HepG2 (cell line): ENCODE data around the gene CSF3R. TPM values are rescaled to one million over a fixed set of nuclear protein-coding genes. Genes with fewer than 3 reads are reported as not detected.

Experiments used
- CSRNP1 ChIP-seq: sonication (generic); formaldehyde crosslinking; IDR thresholded peaks from 2 replicates; pipeline ENCODE4 v1.8.1; 2023; ENCODE audit warnings: mild to moderate bottlenecking, missing genetic modification reagents
- HNF1B ChIP-seq: sonication (generic); formaldehyde crosslinking; IDR thresholded peaks from 2 replicates; pipeline ENCODE4 v1.5.1; 2020; ENCODE audit warnings: mild to moderate bottlenecking, moderate library complexity, missing genetic modification reagents
- HNRNPUL1 ChIP-seq: fragments of 200-400 bp; formaldehyde crosslinking; IDR thresholded peaks from 2 replicates; pipeline ENCODE4 v1.6.1; 2017; ENCODE audit warnings: low read depth, mild to moderate bottlenecking, low read length, moderate library complexity
- IRF2 ChIP-seq: IDR thresholded peaks from 2 replicates; pipeline ENCODE4 v1.6.1; 2018; ENCODE audit warnings: missing genetic modification reagents, missing compliant biosample characterization
- LBX2 ChIP-seq: sonication (generic); formaldehyde crosslinking; IDR thresholded peaks from 2 replicates; pipeline ENCODE4 v1.5.0; 2020; ENCODE audit warnings: missing genetic modification reagents, mild to moderate bottlenecking, borderline replicate concordance
- MYC ChIP-seq: sonication (generic); formaldehyde crosslinking; IDR thresholded peaks from 2 replicates; pipeline ENCODE4 v1.9.0; 2021; ENCODE audit warnings: missing genetic modification reagents, borderline replicate concordance
- PHF20 ChIP-seq: sonication (generic); formaldehyde crosslinking; IDR thresholded peaks from 2 replicates; pipeline ENCODE4 v1.5.0; 2020; ENCODE audit warnings: mild to moderate bottlenecking, missing genetic modification reagents
- RXRA ChIP-seq: sonication (generic); formaldehyde crosslinking; IDR thresholded peaks from 2 replicates; pipeline ENCODE4 v1.5.1; 2020; ENCODE audit warnings: missing genetic modification reagents
- SMARCE1 ChIP-seq: fragments of 450-650 bp; IDR thresholded peaks from 2 replicates; pipeline ENCODE4 v1.6.1; 2017; ENCODE audit warnings: borderline replicate concordance
- TCF7 ChIP-seq: sonication (generic); IDR thresholded peaks from 2 replicates; pipeline ENCODE4 v1.6.1; 2016; ENCODE audit warnings: antibody characterized with exemption, low read depth
- TFDP2 ChIP-seq: sonication (generic); formaldehyde crosslinking; IDR thresholded peaks from 2 replicates; pipeline ENCODE4 v1.4.0; 2020; ENCODE audit warnings: missing genetic modification reagents
- THAP9 ChIP-seq: sonication (generic); formaldehyde crosslinking; IDR thresholded peaks from 2 replicates; pipeline ENCODE4; 2020; ENCODE audit warnings: missing genetic modification reagents, mild to moderate bottlenecking, borderline replicate concordance
- ZNF18 ChIP-seq: sonication (generic); formaldehyde crosslinking; IDR thresholded peaks from 2 replicates; pipeline ENCODE4 v1.8.0; 2022; ENCODE audit warnings: mild to moderate bottlenecking, missing genetic modification reagents; ENCODE audit not compliant: insufficient replicate concordance
- ZNF207 ChIP-seq: fragments of 450-650 bp; IDR thresholded peaks from 2 replicates; pipeline ENCODE4 v1.6.1; 2016; ENCODE audit warnings: antibody characterized with exemption, borderline replicate concordance
- ZNF703 ChIP-seq: sonication (generic); formaldehyde crosslinking; IDR thresholded peaks from 2 replicates; pipeline ENCODE4 v1.5.1; 2020; ENCODE audit warnings: missing genetic modification reagents, mild to moderate bottlenecking, moderate library complexity, borderline replicate concordance
- ZNF790 ChIP-seq: sonication (generic); formaldehyde crosslinking; IDR thresholded peaks from 2 replicates; pipeline ENCODE4 v1.8.0; 2022; ENCODE audit warnings: missing genetic modification reagents, mild to moderate bottlenecking, borderline replicate concordance
- ZNF792 ChIP-seq: IDR thresholded peaks from 2 replicates; pipeline ENCODE4 v1.6.1; 2016
- ZSCAN12 ChIP-seq: sonication (generic); formaldehyde crosslinking; IDR thresholded peaks from 2 replicates; pipeline ENCODE4 v1.9.0; 2021; ENCODE audit warnings: mild to moderate bottlenecking, missing genetic modification reagents
- polyA plus RNA-seq, 8 experiments: library from polyadenylated mRNA; depleted of rRNA in 3 of 8; stranded (reverse) in 7 of 8; unstranded in 1 of 8; fragments of >200 nt; fragmentation: Illumina TruSeq in 4 of 8; extraction: Trizol in 4 of 8; gene quantifications; 2 replicates each; pipeline versions ENCODE4 v1.2.1 to v1.2.3, GENCODE V29; 2011 to 2016; ENCODE audit warnings: low read depth in 4 of 8, missing spikeins in 1 of 8, mixed read lengths in 1 of 8; ENCODE audit not compliant: insufficient read depth in 1 of 8
- total RNA-seq, 5 experiments: library from RNA; depleted of rRNA; stranded (reverse); fragments of >200 nt; fragmentation: Illumina TruSeq; extraction: Trizol; gene quantifications; 2 replicates each; pipeline ENCODE4 v1.2.3, GENCODE V29; 2016; ENCODE audit warnings: low read depth in 1 of 5

Gene CSF3R
- total and polyA plus RNA-seq, 2 of the 13 experiments (the other 11 are each of a cell fraction or from before 2014, with no cell fraction given): 11.9 to 28.8 TPM

GRCh38 chr1:36450270-36450918, 32.3 kb downstream of the CSF3R start, which contains the start of gene OSCP1 (continued):
- 0 out of 2 replicates have a peak, but pooled peaks have one; percentile 35 for TF ChIP-seq IRF2
- peak; percentile 70 for TF ChIP-seq PHF20
- TF ChIP-seq ZNF18 (CRISPR knock-in tag): peak; percentile 45
- peak; percentile 65; the same call in 1 of the 2 replicates for TF ChIP-seq ZSCAN12 (CRISPR knock-in tag)
- no peak for TF ChIP-seq HNRNPUL1
- peak; percentile 66; the same call in 1 of the 2 replicates for TF ChIP-seq ZNF792
- peak; percentile 82 for TF ChIP-seq TFDP2
- TF ChIP-seq ZNF703 (CRISPR knock-in tag): peak; percentile 68; the same call in 1 of the 2 replicates
- TF ChIP-seq MYC: peak; percentile 32; the same call in 1 of the 2 replicates
- no peak; the same call in 1 of the 2 replicates for TF ChIP-seq RXRA
- peak; percentile 46; the same call in 1 of the 2 replicates for TF ChIP-seq THAP9 (CRISPR knock-in tag)
- no peak for TF ChIP-seq SMARCE1
- TF ChIP-seq TCF7: no peak
- TF ChIP-seq ZNF207: no peak
- peak; percentile 76 for TF ChIP-seq CSRNP1 (CRISPR knock-in tag)
- peak; percentile 56 for TF ChIP-seq HNF1B
- peak; percentile 77; the same call in 1 of the 2 replicates for TF ChIP-seq LBX2 (CRISPR knock-in tag)
- peak; percentile 65; the same call in 1 of the 2 replicates for TF ChIP-seq ZNF790 (CRISPR knock-in tag)
